Cardiac fibroblast (primary cell): ENCODE data around the gene SLC38A11.

Experiments
- DNase-seq, 2 donors: peaks; one replicate each; pipeline versions ENCODE4 v3.0.0 to v3.0.0-alpha.2; 2010; ENCODE audit warnings: low read depth in 2 of 2
- H3K4me3 ChIP-seq, 2 donors: replicated peaks in 1 of 2; 1 replicate in 1 of 2; 2 replicates in 1 of 2; pipeline ENCODE4 v1.5.1; 2011; ENCODE audit warnings: low read depth in 2 of 2, low read length in 2 of 2, mild to moderate bottlenecking in 2 of 2, moderate library complexity in 1 of 2
- CTCF ChIP-seq: IDR thresholded peaks from one replicate; pipeline ENCODE4 v1.5.1; 2011; ENCODE audit warnings: low read depth, mild to moderate bottlenecking, low read length, inconsistent platforms

Gene SLC38A11

GRCh38 chr2:164922134-164922533 is 33.2 kb downstream of the SLC38A11 start:
- no peak overlapping the region for H3K4me3 ChIP-seq
- no peak for DNase-seq
- no peak for TF ChIP-seq CTCF

- peak; percentile 79 to 95 for DNase-seq
- H3K4me3 ChIP-seq = peak overlapping the region in 1 of 2 donors; percentile 22
- no peak for TF ChIP-seq CTCF
Observed at GRCh38 chr2:164920430-164920829, 34.9 kb downstream of the SLC38A11 start.

- no peak overlapping the region for H3K4me3 ChIP-seq
- peak; percentile 62 to 63 for DNase-seq
- TF ChIP-seq CTCF = peak; percentile 52
Observed at GRCh38 chr2:164917296-164917903, 37.9 kb downstream of the SLC38A11 start.

GRCh38 chr2:164915566-164915965 is 39.8 kb downstream of the SLC38A11 start:
- no peak overlapping the region for H3K4me3 ChIP-seq
- no peak for DNase-seq
- no peak for TF ChIP-seq CTCF

GRCh38 chr2:164913640-164914350 is 41.5 kb downstream of the SLC38A11 start:
- DNase-seq = peak; percentile 41 to 58
- no peak overlapping the region for H3K4me3 ChIP-seq
- peak; percentile 27 for TF ChIP-seq CTCF

- no peak overlapping the region for H3K4me3 ChIP-seq
- DNase-seq = no peak
- no peak for TF ChIP-seq CTCF
Observed at GRCh38 chr2:164913011-164913410, 42.3 kb downstream of the SLC38A11 start.

- peak in 1 of 2 donors; percentile 43 for DNase-seq
- H3K4me3 ChIP-seq = no peak overlapping the region
- no peak for TF ChIP-seq CTCF
Observed at GRCh38 chr2:164911832-164912231, 43.5 kb downstream of the SLC38A11 start.
